OCI-LY3 (cell line): ENCODE data around the gene DCLK1.

ENCODE experiments used
- CTCF ChIP-seq: fragments of 200-600, 300-600 bp; sonication (generic); IDR thresholded peaks from 2 replicates; pipeline ENCODE4 v1.5.1; 2014; ENCODE audit warnings: antibody characterized with exemption, low read length, low read depth
- EZH2phosphoT487 ChIP-seq: fragments of 200-600 bp; shearing (Covaris generic); IDR thresholded peaks from 2 replicates; pipeline ENCODE4 v1.6.1; 2018; ENCODE audit warnings: antibody characterized with exemption, mixed run types, low read depth

DNA sequence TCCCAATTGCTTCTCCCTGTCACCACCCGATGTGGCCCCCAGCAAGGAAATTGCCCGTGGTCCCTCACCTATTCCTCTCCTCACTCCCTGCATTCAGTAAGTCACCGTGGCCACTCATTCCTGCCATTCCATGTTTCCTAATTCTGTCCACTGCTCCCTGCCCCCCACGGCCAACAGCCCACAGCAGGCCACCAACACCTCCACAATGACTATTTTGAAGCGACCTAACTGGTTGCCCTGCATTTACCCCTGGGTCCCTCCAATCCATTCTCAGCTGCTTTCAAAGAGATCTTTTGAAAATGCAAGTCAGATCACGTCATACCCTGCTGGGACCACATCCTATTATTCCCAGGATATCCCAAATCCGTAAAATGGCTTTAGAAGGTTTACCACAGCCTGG lies 210.4 kb downstream of the DCLK1 start:
- TF ChIP-seq CTCF (no peak), EZH2phosphoT487 (no peak)
